ENCODE data around the gene SLC25A38.
A peak's percentile ranks its signal among the peaks of the same experiment; 100 is the strongest.

Gene SLC25A38

DNA sequence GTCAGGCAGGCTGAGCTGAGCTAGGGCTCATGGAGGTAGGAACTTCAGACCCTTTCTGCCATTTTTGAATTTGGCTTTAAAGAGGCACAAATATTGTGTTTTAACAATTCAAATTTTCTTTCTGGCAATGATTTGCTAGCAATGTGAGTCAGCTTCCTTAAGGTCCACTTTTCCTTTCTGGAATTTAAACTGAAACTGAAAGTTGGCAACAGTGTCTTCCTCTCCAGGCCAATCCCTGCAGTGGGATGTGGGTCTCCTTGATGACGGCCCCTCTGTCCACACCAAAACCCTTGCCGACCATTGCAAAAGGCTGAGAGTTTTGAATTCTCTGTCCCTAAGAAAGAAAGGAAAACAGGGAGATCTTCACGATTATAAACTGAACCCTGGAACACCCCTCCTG lies 50.5 kb downstream of the SLC25A38 start:
- Histone ChIP-seq H3K36me3 (replicated peaks; ENCODE audit: low read depth, low read length) (no peaks in the 10 kb centered on the region), H3K27ac (ENCODE audit: low read length) (no peak overlapping the region), H3K4me1 (ENCODE audit: low read length) (peaks cover 16% of the 10 kb centered on the region), H3K79me2 (ENCODE audit: low read length) (no peaks in the 10 kb centered on the region), H3K27me3 (ENCODE audit: low read depth, low read length) (no peaks in the 10 kb centered on the region), H4K20me1 (ENCODE audit: insufficient read depth, low read length) (no peaks in the 10 kb centered on the region), H2AFZ (ENCODE audit: low read depth, low read length) (no peak overlapping the region), H3K9me3 (ENCODE audit: insufficient read depth, low read length) (no peaks in the 10 kb centered on the region), H3K9ac (ENCODE audit: low read length) (no peak overlapping the region), H3K4me2 (ENCODE audit: low read length) (no peak overlapping the region), H3K4me3 (ENCODE audit: low read length) (no peak overlapping the region)
- TF ChIP-seq, protein P1, sequence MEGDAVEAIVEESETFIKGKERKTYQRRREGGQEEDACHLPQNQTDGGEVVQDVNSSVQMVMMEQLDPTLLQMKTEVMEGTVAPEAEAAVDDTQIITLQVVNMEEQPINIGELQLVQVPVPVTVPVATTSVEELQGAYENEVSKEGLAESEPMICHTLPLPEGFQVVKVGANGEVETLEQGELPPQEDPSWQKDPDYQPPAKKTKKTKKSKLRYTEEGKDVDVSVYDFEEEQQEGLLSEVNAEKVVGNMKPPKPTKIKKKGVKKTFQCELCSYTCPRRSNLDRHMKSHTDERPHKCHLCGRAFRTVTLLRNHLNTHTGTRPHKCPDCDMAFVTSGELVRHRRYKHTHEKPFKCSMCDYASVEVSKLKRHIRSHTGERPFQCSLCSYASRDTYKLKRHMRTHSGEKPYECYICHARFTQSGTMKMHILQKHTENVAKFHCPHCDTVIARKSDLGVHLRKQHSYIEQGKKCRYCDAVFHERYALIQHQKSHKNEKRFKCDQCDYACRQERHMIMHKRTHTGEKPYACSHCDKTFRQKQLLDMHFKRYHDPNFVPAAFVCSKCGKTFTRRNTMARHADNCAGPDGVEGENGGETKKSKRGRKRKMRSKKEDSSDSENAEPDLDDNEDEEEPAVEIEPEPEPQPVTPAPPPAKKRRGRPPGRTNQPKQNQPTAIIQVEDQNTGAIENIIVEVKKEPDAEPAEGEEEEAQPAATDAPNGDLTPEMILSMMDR (IDR thresholded peaks at IDR 0.05; ENCODE audit: low read depth, low read length) = no peak
- no peak for TF ChIP-seq EZH2phosphoT487 (IDR thresholded peaks at IDR 0.05; ENCODE audit: low read depth)

DNA sequence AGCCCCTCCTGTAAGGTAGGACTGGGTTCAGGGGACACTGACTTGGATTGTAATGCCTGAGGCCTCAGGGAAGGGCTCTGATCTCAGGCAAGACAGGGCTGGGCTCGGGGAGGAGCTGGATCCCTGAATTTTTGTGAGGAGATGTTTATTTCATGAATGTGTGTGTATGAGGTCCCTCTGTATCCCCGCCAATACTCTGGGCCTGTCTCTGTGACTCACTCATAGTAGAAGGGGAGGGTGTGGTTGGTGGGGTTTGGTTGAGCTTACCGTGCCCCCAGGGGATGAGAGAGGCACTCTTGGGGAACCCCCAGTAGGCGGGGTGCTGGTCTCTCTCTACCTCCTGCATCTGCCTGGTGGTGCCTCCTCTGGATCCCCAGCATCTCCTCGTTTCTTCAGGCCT lies 51.4 kb downstream of the SLC25A38 start:
- no peak overlapping the region for H3K4me3 ChIP-seq (ENCODE audit: low read length)
- no peak overlapping the region for H3K9ac ChIP-seq (ENCODE audit: low read length)
- TF ChIP-seq, protein P1 (IDR thresholded peaks at IDR 0.05; ENCODE audit: low read depth, low read length) = no peak
- no peak for TF ChIP-seq EZH2phosphoT487 (IDR thresholded peaks at IDR 0.05; ENCODE audit: low read depth)
- peaks cover 16% of the 10 kb centered on the region for H3K4me1 ChIP-seq (ENCODE audit: low read length)
- H3K27me3 ChIP-seq (ENCODE audit: low read depth, low read length) = no peaks in the 10 kb centered on the region
- no peaks in the 10 kb centered on the region for H3K36me3 ChIP-seq (replicated peaks; ENCODE audit: low read depth, low read length)
- no peaks in the 10 kb centered on the region for H3K9me3 ChIP-seq (ENCODE audit: insufficient read depth, low read length)
- H3K4me2 ChIP-seq (ENCODE audit: low read length) = peak overlapping the region; percentile 8
- H3K79me2 ChIP-seq (ENCODE audit: low read length) = no peaks in the 10 kb centered on the region
- no peak overlapping the region for H3K27ac ChIP-seq (ENCODE audit: low read length)
- H4K20me1 ChIP-seq (ENCODE audit: insufficient read depth, low read length) = no peaks in the 10 kb centered on the region
- H2AFZ ChIP-seq (ENCODE audit: low read depth, low read length) = peak overlapping the region; percentile 29; the same call in 1 of the 2 replicates

DNA sequence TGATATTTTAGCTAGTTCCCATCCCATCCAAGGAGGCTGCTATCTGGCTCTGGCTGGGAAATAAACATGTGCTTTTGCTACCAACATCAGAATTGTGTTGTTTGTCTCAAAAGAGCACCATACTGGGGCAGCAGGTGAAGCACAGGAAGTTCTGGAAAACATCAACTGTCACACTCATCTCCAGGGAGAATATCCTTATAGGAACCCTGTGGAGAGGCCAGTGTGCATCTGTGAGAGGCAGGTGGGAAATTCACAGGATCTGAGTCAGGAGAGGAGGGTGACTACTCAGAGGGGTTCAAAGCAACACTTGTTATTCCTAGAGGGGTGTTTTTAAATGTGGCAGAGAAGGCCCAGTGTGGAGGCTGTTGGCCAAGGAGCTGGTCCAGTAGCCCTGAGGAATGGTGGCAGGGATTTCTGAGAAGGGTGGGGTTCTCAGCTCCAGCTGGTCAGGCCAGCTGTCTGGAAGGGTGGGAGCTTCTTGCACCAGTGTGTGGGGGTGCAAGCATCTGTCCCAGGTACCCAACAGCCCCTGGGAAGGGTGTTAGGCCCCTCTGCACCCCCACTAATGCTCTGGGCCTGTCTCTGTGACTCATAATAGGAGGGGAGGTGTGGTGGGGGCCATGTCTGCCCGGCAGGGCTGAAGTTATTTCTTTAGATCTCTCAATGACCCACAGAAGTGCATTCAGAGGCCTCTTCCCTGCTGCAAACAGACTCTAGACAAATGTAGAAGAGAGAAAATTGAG lies 52.0 kb downstream of the SLC25A38 start:
- Histone ChIP-seq H3K4me1 (ENCODE audit: low read length) (peaks cover 16% of the 10 kb centered on the region), H4K20me1 (ENCODE audit: insufficient read depth, low read length) (no peaks in the 10 kb centered on the region), H3K36me3 (replicated peaks; ENCODE audit: low read depth, low read length) (no peaks in the 10 kb centered on the region), H3K27me3 (ENCODE audit: low read depth, low read length) (no peaks in the 10 kb centered on the region), H2AFZ (ENCODE audit: low read depth, low read length) (peak overlapping the region; percentile 29; the same call in 1 of the 2 replicates), H3K79me2 (ENCODE audit: low read length) (no peaks in the 10 kb centered on the region), H3K4me3 (ENCODE audit: low read length) (no peak overlapping the region), H3K27ac (ENCODE audit: low read length) (no peak overlapping the region), H3K4me2 (ENCODE audit: low read length) (peak overlapping the region; percentile 8), H3K9ac (ENCODE audit: low read length) (no peak overlapping the region), H3K9me3 (ENCODE audit: insufficient read depth, low read length) (no peaks in the 10 kb centered on the region)
- TF ChIP-seq, protein P1 (IDR thresholded peaks at IDR 0.05; ENCODE audit: low read depth, low read length) = no peak
- no peak for TF ChIP-seq EZH2phosphoT487 (IDR thresholded peaks at IDR 0.05; ENCODE audit: low read depth)

DNA sequence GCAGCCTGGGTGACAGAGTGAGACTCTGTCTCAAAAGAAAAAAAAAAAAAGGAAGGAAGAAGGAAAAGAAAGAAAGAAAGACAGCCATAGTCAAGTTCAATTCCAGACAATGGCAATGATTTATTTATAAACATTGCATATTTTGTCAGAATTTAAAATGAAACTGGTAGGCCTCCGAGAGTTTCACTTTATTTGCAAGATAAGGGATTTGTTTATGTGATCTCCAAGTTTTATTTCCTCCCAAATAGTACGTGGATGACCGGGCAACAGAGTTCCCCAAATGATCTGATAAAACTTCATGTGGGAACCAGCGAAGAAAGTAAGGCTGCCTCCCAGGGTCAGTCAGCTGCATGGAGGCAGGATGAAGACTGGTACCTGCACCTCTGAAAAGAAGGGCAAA lies 55.7 kb downstream of the SLC25A38 start:
- H3K9me3 ChIP-seq (ENCODE audit: insufficient read depth, low read length) = no peaks in the 10 kb centered on the region
- H3K36me3 ChIP-seq (replicated peaks; ENCODE audit: low read depth, low read length) = no peaks in the 10 kb centered on the region
- H3K27me3 ChIP-seq (ENCODE audit: low read depth, low read length) = no peaks in the 10 kb centered on the region
- no peaks in the 10 kb centered on the region for H4K20me1 ChIP-seq (ENCODE audit: insufficient read depth, low read length)
- H3K4me2 ChIP-seq (ENCODE audit: low read length) = no peak overlapping the region
- peaks cover 16% of the 10 kb centered on the region for H3K4me1 ChIP-seq (ENCODE audit: low read length)
- H3K9ac ChIP-seq (ENCODE audit: low read length) = no peak overlapping the region
- no peaks in the 10 kb centered on the region for H3K79me2 ChIP-seq (ENCODE audit: low read length)
- no peak overlapping the region for H3K4me3 ChIP-seq (ENCODE audit: low read length)
- no peak overlapping the region for H3K27ac ChIP-seq (ENCODE audit: low read length)
- no peak overlapping the region for H2AFZ ChIP-seq (ENCODE audit: low read depth, low read length)
- TF ChIP-seq, protein P1 (IDR thresholded peaks at IDR 0.05; ENCODE audit: low read depth, low read length) = no peak
- TF ChIP-seq EZH2phosphoT487 (IDR thresholded peaks at IDR 0.05; ENCODE audit: low read depth) = no peak

Data from OCI-LY3 (cell line).